ENCODE measurements around the gene SHANK1.

SHANK1 gene

GRCh38 chr19:50720921-50721381, 1.3 kb upstream of the SHANK1 start:
- TF ChIP-seq YY1 (IDR thresholded peaks at IDR 0.05; ENCODE audit: insufficient read depth, insufficient read length) (no peak), SUZ12 (IDR thresholded peaks at IDR 0.05; ENCODE audit: extremely low read depth, insufficient read depth, insufficient read length) (no peak)
- Histone ChIP-seq H3K4me1 (ENCODE audit: insufficient read depth, insufficient read length) (peaks cover 11% of the 10 kb centered on the region), H3K36me3 (ENCODE audit: insufficient read depth, insufficient read length, low read length) (peaks cover under 1% of the 10 kb centered on the region), H3K27me3 (ENCODE audit: insufficient read depth, insufficient read length) (peaks cover 32% of the 10 kb centered on the region), H3K9ac (ENCODE audit: insufficient read length, low read depth) (no peak overlapping the region), H3K4me3 (ENCODE audit: insufficient read length, low read depth) (no peak overlapping the region), H3K9me3 (ENCODE audit: insufficient read depth, low read length) (no peaks in the 10 kb centered on the region)
- DNase-seq (ENCODE audit: low read depth, low spot score): no peak

GRCh38 chr19:50720181-50720920, 749 bp upstream of the SHANK1 start:
- Histone ChIP-seq H3K9me3 (ENCODE audit: insufficient read depth, low read length) (no peaks in the 10 kb centered on the region), H3K4me3 (ENCODE audit: insufficient read length, low read depth) (no peak overlapping the region), H3K36me3 (ENCODE audit: insufficient read depth, insufficient read length, low read length) (no peaks in the 10 kb centered on the region), H3K4me1 (ENCODE audit: insufficient read depth, insufficient read length) (peaks cover 11% of the 10 kb centered on the region), H3K9ac (ENCODE audit: insufficient read length, low read depth) (no peak overlapping the region), H3K27me3 (ENCODE audit: insufficient read depth, insufficient read length) (peaks cover 32% of the 10 kb centered on the region)
- TF ChIP-seq ZNF274 (IDR thresholded peaks at IDR 0.05; ENCODE audit: low read depth, low read length) (no peak), YY1 (IDR thresholded peaks at IDR 0.05; ENCODE audit: insufficient read depth, insufficient read length) (no peak), SUZ12 (IDR thresholded peaks at IDR 0.05; ENCODE audit: extremely low read depth, insufficient read depth, insufficient read length) (no peak)
- DNase-seq (ENCODE audit: low read depth, low spot score): no peak

GRCh38 chr19:50719119-50719435, 525 bp downstream of the SHANK1 start:
- H3K4me1 ChIP-seq (ENCODE audit: insufficient read depth, insufficient read length): peaks cover 9% of the 10 kb centered on the region
- TF ChIP-seq SUZ12 (IDR thresholded peaks at IDR 0.05; ENCODE audit: extremely low read depth, insufficient read depth, insufficient read length) (no peak), YY1 (IDR thresholded peaks at IDR 0.05; ENCODE audit: insufficient read depth, insufficient read length) (no peak), ZNF274 (IDR thresholded peaks at IDR 0.05; ENCODE audit: low read depth, low read length) (no peak)
- H3K4me3 ChIP-seq (ENCODE audit: insufficient read length, low read depth): peak overlapping the region; percentile 34
- no peak overlapping the region for H3K9ac ChIP-seq (ENCODE audit: insufficient read length, low read depth)
- no peaks in the 10 kb centered on the region for H3K9me3 ChIP-seq (ENCODE audit: insufficient read depth, low read length)
- no peak for DNase-seq (ENCODE audit: low read depth, low spot score)
- H3K27me3 ChIP-seq (ENCODE audit: insufficient read depth, insufficient read length): peaks cover 32% of the 10 kb centered on the region
- no peaks in the 10 kb centered on the region for H3K36me3 ChIP-seq (ENCODE audit: insufficient read depth, insufficient read length, low read length)

- peak overlapping the region; percentile 72 for H3K9ac ChIP-seq (ENCODE audit: insufficient read length, low read depth)
- no peaks in the 10 kb centered on the region for H3K9me3 ChIP-seq (ENCODE audit: insufficient read depth, low read length)
- H3K27me3 ChIP-seq (ENCODE audit: insufficient read depth, insufficient read length): peaks cover 26% of the 10 kb centered on the region
- H3K4me1 ChIP-seq (ENCODE audit: insufficient read depth, insufficient read length): peaks cover 9% of the 10 kb centered on the region
- no peaks in the 10 kb centered on the region for H3K36me3 ChIP-seq (ENCODE audit: insufficient read depth, insufficient read length, low read length)
- H3K4me3 ChIP-seq (ENCODE audit: insufficient read length, low read depth): peak overlapping the region; percentile 34
- TF ChIP-seq SUZ12 (IDR thresholded peaks at IDR 0.05; ENCODE audit: extremely low read depth, insufficient read depth, insufficient read length) (no peak), ZNF274 (IDR thresholded peaks at IDR 0.05; ENCODE audit: low read depth, low read length) (no peak), YY1 (IDR thresholded peaks at IDR 0.05; ENCODE audit: insufficient read depth, insufficient read length) (no peak)
- no peak for DNase-seq (ENCODE audit: low read depth, low spot score)
Measured at GRCh38 chr19:50718255-50719118, 1.1 kb downstream of the SHANK1 start.

GRCh38 chr19:50717891-50718254, 1.7 kb downstream of the SHANK1 start:
- Histone ChIP-seq H3K4me1 (ENCODE audit: insufficient read depth, insufficient read length) (peaks cover 9% of the 10 kb centered on the region), H3K9ac (ENCODE audit: insufficient read length, low read depth) (no peak overlapping the region), H3K36me3 (ENCODE audit: insufficient read depth, insufficient read length, low read length) (no peaks in the 10 kb centered on the region), H3K27me3 (ENCODE audit: insufficient read depth, insufficient read length) (peaks cover 24% of the 10 kb centered on the region), H3K9me3 (ENCODE audit: insufficient read depth, low read length) (no peaks in the 10 kb centered on the region), H3K4me3 (ENCODE audit: insufficient read length, low read depth) (peak overlapping the region; percentile 34)
- no peak for TF ChIP-seq SUZ12 (IDR thresholded peaks at IDR 0.05; ENCODE audit: extremely low read depth, insufficient read depth, insufficient read length)
- no peak for TF ChIP-seq YY1 (IDR thresholded peaks at IDR 0.05; ENCODE audit: insufficient read depth, insufficient read length)
- no peak for TF ChIP-seq ZNF274 (IDR thresholded peaks at IDR 0.05; ENCODE audit: low read depth, low read length)
- no peak for DNase-seq (ENCODE audit: low read depth, low spot score)

- TF ChIP-seq SUZ12 (IDR thresholded peaks at IDR 0.05; ENCODE audit: extremely low read depth, insufficient read depth, insufficient read length) (no peak), ZNF274 (IDR thresholded peaks at IDR 0.05; ENCODE audit: low read depth, low read length) (no peak), YY1 (IDR thresholded peaks at IDR 0.05; ENCODE audit: insufficient read depth, insufficient read length) (no peak)
- Histone ChIP-seq H3K4me3 (ENCODE audit: insufficient read length, low read depth) (no peak overlapping the region), H3K27me3 (ENCODE audit: insufficient read depth, insufficient read length) (peaks cover 24% of the 10 kb centered on the region), H3K9ac (ENCODE audit: insufficient read length, low read depth) (peak overlapping the region; percentile 10), H3K36me3 (ENCODE audit: insufficient read depth, insufficient read length, low read length) (no peaks in the 10 kb centered on the region), H3K4me1 (ENCODE audit: insufficient read depth, insufficient read length) (peaks cover 6% of the 10 kb centered on the region), H3K9me3 (ENCODE audit: insufficient read depth, low read length) (no peaks in the 10 kb centered on the region)
- no peak for DNase-seq (ENCODE audit: low read depth, low spot score)
Measured at GRCh38 chr19:50717026-50717723, 2.4 kb downstream of the SHANK1 start.

Measured in NT2/D1 (cell line).